Stimulated activated CD4-positive, alpha-beta T cell treated with anti-CD3 and anti-CD28 coated beads, TNF-alpha, amount 100 ng/mL, for 48 hours (primary cell): ENCODE data around the gene LRP1B.

ENCODE experiments used
- DNase-seq, 3 donors: peaks; one replicate each; pipeline ENCODE4 v3.0.0-alpha.2; 2020; ENCODE audit warnings: low read depth in 3 of 3

Gene LRP1B

DNA sequence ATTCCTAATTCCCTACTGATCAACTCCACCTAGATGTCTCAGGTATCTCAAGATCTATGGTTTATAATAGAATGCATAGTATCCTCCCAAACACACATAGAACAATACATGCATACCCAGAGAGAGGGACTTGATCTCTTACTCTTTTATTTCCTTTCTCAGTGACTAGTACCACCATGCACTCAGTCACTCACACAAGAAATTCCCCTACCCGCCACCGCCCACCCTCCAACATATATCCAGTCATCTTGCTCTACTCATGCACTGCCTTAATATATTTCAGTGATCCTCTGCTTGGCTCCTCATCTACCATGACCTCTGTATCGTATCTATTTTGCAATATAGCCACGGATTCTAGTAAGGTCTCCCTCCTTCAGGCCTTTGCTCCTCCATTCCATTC lies 996.9 kb downstream of the LRP1B start:
- no peak for DNase-seq

DNA sequence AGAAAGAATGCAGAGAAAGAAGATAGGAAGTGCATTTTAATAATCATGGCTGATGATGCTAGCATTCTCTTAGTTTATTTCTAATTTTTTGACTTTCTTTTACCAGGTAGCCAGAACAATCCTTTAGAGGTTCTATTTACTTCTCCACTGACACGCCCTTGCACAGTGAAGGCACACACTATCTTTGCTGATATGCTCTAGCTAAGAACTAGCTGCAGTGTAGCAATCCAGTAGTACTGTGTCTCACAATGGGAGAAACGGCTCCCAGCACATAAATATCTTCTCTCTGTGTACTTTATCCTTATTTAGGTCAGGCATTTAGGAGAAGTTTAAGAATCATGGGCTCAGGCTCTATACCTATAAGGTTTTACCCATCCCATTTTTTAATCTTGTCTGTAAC lies 1005.4 kb downstream of the LRP1B start:
- DNase-seq: no peak

DNA sequence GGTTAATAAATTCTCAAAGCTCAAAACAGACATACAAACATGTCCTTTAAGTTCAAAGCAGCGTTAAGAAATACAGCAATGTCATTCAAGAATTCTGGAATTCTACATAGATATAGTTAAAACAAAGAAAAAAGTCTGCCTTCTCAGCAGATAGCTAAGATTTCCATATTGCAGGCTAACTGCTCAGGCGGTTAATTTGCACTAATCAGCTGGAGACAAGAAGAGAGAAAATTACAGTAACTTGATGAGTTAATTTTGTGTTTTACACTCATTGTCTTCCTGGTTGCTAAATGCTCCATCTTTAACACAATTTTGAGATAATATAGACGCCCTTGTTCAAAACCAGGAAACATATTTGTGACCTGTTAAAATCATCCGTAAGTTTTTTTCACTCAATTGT lies 1012.0 kb downstream of the LRP1B start:
- DNase-seq: no peak

DNA sequence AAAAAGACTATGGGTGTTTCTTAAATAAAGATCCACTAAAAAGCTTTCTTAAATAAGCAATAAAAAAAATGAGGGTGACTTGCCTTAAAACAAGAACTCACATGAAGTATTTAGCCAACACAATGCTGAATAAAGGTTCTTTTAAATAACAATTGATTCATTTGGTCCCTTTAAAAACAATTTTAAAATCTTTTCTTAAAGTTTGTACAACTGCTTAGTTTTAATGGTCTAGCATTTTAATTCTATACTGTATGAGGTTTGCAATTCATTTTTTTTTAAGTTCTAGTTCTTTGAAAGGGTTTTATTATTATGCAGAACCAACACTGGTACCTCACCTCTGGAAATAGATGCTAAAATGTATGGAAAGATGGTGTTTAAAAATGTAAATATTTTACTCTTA lies 1017.5 kb downstream of the LRP1B start:
- no peak for DNase-seq

DNA sequence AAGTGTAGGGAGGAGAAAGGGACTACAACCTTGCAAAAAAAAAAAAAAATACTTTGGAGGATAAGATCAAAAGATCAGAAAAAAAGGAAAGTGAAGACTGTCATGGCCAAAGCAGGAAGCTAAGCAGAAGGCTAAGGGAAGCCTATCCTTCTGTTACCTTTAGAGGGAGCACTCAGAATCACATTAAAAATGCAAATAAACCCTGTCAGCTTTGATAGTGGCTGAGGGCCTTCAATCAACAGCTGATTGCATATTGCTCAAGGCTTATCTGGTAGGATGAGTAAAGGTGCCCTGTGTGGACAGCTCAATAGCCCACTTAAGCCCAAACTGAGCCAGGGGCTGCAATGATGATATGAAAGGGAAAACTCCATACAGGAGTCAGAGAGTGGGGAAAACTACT lies 1021.2 kb downstream of the LRP1B start:
- no peak for DNase-seq

DNA sequence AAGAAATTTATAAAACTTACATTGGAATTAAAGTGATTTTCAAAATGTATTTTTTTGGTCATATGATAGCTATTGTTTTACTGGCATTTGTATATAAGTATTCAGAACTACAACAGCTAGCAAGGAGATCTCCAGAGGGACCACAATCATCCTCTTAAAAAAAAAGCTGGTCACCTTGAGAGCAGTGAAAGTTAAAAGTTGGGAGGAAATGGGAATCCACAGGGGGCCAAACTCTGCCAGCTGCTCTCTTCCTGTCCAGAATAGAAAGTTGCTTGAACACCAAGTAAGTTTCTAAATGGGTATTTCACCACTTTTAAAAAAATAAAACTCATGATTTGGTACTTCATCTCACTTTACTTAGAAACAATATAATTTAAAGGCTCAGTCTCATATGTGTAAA lies 1025.1 kb downstream of the LRP1B start:
- no peak for DNase-seq

DNA sequence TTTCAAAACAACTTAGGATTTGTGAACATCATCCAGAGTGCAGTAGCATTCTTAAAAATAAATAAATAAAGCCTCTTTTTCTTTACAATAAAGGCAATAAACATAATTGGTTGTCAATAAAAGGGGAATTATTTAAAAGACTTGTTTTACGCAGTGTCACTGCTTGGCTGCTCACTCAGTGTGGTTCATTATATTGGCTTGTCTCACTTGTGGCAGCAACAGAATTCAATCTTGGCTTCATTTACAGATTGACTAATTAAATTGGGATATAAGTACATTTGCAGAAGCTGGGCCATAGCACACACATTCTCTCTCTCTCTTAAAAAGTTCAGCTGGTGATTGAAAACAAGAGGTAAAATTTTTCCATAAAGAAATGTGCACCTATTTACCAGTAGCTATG lies 1027.6 kb downstream of the LRP1B start:
- DNase-seq: no peak

DNA sequence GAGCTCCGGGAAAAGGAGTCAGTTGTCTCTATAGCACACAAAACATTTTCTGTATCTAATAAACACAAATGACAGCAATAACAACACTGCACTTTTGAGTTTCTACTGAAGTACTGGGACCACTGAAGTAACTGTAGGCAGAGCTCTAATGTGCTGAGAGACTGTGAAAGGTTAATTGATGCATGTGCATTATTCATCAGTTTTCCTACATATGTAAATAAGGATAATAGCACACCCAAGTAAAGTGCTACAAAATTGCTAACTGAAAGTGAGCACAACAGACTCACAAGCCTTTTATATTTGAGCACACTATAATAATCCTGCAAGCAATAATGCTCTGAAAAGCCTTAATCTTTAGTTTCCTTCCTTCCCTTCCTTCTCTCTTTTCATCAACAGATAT lies 1051.6 kb downstream of the LRP1B start:
- DNase-seq: no peak

DNA sequence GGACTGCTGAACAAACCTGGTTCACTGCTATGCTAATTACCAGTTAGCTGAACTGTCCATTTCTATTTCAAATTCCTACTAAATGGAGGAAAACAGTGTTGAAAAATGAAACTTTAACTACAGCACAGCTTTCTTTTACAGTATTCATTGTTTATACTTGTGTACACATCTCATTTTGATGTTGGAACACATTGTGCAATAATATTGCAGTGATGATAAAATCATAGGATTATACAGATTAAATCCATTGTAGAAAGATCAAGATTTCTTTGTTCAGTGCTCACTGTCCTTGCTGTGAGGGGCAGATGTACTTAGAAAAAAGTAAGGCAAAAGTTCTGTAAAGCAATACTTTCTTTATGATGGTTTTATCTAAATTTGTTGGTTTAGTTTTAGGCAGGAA lies 1055.1 kb downstream of the LRP1B start:
- DNase-seq: no peak

DNA sequence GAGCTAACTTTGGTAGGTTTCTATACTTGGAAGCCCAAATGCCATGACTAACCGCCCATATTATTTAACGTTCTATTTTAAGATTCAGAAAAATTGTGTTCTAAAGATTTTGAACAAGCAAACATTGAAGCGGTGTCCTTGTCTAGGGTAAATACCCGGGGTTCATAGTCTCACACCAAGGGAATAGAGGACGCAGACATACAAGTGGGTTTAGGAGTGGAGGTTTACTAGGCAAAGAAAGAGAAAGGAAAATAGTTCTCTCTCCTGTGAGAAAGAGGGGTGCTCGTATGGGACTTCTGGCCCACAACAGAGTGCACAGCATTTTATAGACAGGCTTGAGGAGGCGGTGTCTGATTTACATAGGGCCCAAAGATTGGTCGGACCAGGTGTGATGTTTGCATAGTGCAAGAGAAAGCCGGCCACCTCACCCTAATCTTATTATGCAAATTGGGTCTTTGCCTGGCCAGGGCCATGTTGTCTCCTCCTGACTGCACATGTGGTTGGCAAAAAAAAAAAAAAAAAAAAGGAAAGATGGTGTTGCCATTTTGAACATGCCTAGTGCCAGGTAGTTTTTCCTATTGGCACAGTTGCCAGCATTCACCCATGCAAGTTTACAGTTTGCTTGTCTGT lies 1062.6 kb downstream of the LRP1B start:
- DNase-seq: no peak

DNA sequence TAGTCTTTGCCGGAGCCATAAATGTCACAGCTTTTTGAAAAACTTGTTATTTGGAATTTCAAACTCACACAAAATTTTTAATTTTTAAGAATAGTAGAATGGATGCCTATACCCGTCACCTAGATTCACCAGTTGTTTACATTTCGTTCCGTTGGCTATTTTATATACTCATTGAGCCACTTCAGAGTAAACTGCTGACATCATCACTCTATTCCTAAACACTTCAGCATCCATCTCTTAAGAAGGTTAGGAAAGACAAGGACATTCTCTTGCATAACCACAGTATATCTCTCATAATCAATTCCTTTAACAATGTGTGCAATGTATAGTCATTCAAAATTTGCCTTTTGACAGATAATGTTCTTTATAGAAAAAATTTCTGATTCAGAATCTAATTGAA lies 1065.8 kb downstream of the LRP1B start:
- DNase-seq: no peak

DNA sequence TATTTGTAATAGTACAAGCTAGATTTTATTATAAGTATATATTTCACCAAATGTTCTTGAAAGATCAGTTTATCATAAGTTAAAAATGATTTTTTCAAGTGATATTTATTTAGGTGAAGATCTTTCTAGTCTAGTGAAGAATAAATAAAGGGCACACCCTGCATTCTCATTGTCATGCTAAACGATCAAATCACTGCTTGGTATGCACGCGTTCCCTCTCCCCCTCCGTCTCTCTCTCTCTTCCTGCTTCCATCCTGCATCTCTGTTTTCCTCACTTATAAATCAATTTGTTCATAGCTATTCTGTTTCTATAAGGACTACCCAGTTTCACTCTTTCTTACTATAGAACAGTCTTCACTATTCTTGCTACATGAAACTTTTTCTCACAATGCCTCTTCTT lies 1067.4 kb downstream of the LRP1B start:
- DNase-seq: no peak

DNA sequence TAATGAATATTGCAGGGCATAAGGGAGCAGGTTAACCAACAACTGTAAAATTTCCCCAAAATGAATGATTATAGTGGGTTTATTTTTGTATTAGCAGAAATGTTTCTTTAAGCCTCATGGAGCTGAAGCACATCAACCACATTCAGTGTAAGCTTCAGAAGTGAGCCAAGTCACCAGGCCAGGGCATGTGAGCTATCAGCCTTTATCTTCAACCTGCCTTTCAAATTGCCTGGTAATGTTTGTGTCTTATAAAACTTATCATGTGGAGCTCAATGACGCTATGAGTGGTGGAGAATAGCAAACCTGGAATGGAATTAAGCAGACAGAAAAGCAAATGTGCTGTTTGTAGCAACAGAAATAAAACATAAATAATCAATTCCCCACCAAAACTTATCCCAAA lies 1068.4 kb downstream of the LRP1B start:
- no peak for DNase-seq

DNA sequence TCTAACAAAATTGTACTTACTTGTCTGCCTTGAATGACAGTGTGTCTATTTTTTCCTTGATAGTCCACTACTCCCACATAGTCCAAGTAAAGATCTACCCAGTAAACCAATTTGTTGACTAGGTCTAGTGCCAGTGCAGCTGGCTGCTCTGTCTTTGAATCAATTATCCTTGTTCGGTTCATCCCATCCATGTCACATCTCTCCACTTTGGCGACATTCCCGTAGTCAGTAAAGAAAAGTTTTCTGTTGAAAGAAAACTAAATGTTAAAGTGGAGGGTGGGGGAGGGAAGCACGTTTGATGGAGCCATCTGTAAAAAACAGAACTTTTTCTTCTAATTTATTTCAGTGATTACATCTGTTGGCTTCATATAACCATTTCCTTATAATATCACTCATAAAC lies 1068.8 kb downstream of the LRP1B start:
- no peak for DNase-seq

DNA sequence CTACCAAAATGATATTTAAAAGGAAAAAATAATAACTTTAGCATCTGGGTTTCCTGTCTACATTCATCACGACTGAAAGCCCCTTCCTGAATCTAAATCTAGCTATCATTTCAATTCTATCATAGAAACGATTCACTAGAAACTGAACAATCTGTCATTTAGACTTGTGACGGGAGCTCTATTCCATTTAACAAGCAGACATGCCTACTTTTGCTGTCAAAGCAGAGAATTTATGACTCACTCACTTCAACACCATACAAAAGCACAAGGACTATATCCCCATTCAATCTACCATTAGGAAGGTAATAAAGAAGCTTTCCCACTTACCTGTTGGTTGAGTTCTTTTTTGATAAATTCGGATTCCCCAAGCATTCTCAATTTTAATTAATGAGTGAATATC lies 1072.3 kb downstream of the LRP1B start:
- no peak for DNase-seq

DNA sequence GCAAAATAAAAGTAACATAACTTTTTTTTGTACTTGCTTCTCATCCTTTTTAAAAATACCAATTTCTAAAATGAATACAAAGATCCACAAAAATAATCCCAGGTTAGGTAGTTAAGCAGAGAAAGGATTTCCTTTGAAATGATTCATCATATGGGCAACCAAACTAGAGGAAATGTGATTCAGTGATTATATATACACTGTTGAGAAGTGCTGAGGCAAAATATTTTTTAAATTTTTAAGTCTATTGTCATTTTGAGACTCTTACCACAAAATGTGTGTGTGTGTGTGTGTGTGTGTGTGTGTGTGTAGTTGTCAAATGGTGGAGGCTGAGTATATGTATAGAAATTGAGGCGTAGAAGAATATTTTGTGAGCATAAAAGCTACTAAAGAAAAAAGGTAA lies 1075.3 kb downstream of the LRP1B start:
- no peak for DNase-seq

DNA sequence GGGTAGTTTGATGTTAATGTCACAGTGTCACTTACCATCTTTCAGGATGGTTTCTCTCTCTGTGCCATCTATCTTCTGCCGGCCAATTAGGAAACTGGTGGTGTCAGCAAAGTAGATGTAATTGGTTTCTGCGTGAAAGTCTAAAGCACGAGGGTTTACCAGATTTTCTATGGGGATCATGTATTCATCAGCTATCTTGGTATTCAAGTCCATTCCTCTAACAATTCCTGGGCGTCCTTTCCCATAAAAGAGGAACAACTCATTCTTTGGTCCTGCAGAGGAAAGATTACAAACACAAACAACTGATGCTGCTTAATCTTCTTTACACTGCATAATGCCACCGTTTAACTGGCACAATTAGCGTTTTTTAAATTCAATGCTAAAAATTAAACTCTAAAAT lies 1081.9 kb downstream of the LRP1B start:
- DNase-seq: no peak

DNA sequence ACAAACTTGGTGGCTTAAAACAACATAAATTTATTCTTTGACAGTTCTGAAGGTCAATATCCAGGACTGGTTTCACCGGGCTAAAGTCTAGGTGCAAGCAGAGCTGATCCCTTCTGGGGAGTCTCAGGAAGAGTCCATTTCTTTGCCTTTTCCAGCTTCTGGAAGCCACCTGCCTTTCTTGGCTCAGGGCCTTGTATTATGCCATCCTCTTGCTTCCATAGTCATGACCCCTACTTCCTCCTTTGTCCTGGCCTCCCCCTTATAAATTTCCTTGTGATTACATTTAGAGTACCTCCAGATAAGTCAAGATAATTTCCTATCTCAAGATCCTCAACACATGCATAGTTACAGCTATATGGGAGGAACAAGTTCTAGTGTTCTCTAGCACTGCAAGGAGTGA lies 1089.5 kb downstream of the LRP1B start:
- DNase-seq: no peak

DNA sequence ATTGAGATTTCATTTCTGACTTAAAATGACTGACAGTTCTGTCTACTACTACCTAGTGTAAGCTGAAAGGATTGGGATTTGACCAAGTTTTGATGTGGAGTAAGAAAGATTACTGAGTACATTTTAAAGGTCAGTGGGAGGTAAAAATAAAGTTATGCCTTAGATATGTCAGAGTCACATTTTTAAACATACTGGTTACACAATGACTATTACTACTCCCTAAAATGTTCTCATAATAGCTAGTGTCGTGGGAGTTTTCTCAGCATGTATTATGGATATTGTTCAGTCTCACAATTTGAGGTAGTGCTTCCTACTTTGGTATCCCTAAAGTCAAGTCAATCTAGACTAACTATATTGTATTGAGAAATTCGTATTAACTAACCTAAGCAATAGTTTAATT lies 1092.5 kb downstream of the LRP1B start:
- DNase-seq: no peak

DNA sequence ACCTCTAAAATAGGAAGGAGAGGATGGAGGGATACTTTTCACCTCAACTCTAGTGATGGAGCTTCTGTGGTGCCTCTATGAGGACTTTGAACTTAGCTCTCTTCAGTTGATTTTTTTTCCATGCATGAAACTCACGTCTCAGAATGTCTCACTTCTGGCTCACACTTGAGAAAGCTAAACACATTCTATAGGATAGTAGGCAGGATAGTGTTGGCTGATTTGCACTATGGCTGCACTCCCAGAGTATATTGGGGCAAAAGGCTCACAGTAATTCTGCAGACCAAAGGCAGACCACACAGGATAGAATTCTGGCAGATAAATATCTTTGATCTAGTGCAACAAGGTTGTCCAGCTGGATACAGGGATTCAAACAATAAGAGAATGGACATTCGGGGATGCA lies 1093.5 kb downstream of the LRP1B start:
- DNase-seq: no peak

DNA sequence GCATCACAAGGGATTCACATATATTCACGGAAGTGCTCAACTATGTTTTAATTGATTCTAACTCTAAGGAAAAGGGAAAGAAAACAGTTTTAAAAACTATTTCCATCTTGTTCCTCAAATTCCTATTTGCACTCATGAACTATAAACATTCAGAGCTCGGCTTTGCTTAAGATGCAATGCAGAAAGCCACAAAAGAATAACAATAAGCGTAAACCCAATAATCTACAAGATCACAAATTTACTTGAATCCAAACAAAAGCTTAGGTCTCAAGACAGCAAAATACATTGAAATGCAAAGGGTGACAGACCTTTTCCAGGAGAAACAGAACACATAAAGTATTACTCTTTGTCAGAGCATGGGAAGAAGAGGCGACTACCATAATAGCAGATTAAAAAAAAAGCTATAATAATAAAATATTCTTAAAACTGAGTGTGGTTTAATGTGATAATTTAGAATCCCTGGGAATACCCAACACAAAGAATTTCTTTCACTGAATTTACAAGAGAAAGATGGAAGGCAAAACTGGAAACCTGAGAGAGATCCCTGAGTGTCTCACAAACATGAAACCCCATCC lies 1094.9 kb downstream of the LRP1B start:
- DNase-seq: no peak

DNA sequence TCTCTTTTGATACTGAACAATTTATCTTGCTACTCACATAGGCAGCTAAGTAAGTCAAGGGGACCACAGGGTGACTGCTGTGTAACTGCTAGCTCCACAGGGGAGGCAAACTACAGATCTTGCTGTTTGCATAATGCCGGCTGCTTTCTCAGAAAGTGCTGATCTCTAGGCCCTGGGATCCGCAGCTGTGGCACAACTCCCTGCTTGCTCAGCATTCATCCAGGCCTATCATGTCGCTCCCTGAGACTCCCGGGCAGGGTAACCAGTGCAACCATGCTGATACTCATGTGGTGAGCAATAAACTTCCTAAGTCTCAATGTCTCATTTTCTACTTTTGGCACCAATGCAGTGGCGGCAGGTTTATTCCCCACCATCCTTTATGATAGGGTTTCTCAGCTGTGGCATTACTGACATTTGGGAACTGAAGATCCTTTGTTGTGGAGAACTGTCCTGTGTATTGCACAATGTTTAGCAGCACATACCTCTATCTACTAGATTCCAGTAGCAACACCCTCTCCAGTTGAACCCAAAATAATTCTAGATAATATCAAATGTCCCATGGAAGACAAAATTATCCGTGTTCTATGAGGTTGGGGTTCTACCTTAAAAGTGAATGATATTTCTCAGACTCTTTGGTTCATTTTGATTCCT lies 1101.3 kb downstream of the LRP1B start:
- DNase-seq: no peak

DNA sequence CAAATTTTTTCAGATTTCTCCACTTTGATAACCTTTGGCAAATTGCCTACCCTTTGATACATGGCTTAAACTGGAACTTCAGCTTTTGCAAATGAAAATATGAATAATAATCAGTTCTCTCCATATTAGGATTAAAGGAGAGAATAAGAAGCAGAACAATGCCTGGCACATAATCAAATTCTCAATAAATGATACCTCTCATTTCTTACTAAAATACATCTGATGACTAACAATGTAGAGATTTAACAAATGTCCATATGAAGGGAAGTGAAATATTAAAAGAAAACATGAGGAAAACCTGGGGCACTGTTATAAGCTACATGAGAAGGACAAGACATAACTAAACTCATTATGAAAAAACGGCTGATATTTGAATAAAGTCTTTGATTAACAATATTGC lies 1103.6 kb downstream of the LRP1B start:
- DNase-seq: no peak

DNA sequence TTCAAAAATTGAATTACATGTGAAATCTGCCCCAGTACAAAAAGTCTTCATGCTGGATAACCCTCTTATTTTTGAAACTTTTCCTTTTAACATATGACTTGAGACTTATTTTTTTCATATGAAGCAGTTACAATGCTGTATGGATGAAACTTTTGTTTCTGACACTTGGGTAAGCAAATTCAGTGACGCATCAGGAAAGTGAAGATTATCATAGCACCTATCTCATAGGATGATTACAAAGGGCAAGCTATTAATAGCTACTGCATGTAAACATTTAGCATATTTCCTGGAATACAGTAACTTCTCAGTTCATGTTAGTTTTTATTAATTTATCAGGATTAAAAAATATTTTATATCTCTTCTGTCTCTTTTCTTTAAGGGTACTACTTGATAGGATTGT lies 1109.2 kb downstream of the LRP1B start:
- no peak for DNase-seq
